Right lobe of liver (tissue), 6 donors: ENCODE results near the gene WNT7A. TPM values are rescaled to one million over a fixed set of nuclear protein-coding genes. Genes with fewer than 3 reads are reported as not detected.

Experiments used
- ATAC-seq, 4 donors: fragments of 200-7000 bp; cut with Tn5 transposase; one replicate each; pipeline ENCODE4 v1.9.1; 2020; ENCODE audit warnings: mild to moderate bottlenecking in 4 of 4, moderate library complexity in 4 of 4
- DNase-seq, 3 donors: peaks; one replicate each; pipeline ENCODE4 v3.0.0-alpha.2; 2020
- H3K27ac ChIP-seq, 3 donors: fragments of 200-600 bp; one replicate each; pipeline ENCODE4 v1.8.0; 2022
- H3K27me3 ChIP-seq, 2 donors: fragments of 200-600 bp; one replicate each; pipeline ENCODE4 v1.8.0; 2022
- H3K36me3 ChIP-seq, 4 donors: fragments of 200-600 bp; sonication (generic) in 1 of 4; one replicate each; pipeline versions ENCODE4 v1.5.1 to v1.8.0; 2017 to 2022; ENCODE audit warnings: control low read depth in 1 of 4
- H3K4me1 ChIP-seq, 4 donors: fragments of 200-600 bp; sonication (generic) in 1 of 4; one replicate each; pipeline versions ENCODE4 v1.5.1 to v1.8.0; 2017 to 2022; ENCODE audit warnings: control low read depth in 1 of 4
- H3K4me3 ChIP-seq, 3 donors: fragments of 200-600 bp; one replicate each; pipeline ENCODE4 v1.8.0; 2022
- H3K9me3 ChIP-seq, 4 donors: fragments of 200-600 bp; sonication (generic) in 1 of 4; one replicate each; pipeline versions ENCODE4 v1.5.1 to v1.8.0; 2017 to 2022; ENCODE audit warnings: control low read depth in 1 of 4
- POLR2A ChIP-seq: fragments of 450-650 bp; IDR thresholded peaks from one replicate; pipeline ENCODE4 v1.6.1; 2017; ENCODE audit warnings: antibody characterized with exemption, mild to moderate bottlenecking
- WGBS: methylation state at CpG from one replicate; pipeline ENCODE4 v1.1.6; 2018; ENCODE audit warnings: low coverage, low lambda C conversion rate; ENCODE audit not compliant: insufficient coverage; ENCODE audit errors: missing lambda C conversion rate; 5-methylcytosine and 5-hydroxymethylcytosine counted together
- intact Hi-C, 2 donors: fragments of 100-400 bp; cut with DNase I; formaldehyde crosslinking; loops; one replicate each; pipeline versions ENCODE4 v1.11.2 to v1.14.1; 2022
- total RNA-seq, 6 experiments: library from RNA; depleted of rRNA in 2 of 6; stranded (reverse); fragments of >200 nt in 2 of 6; fragmentation: NEBNext Ultra II Directional in 3 of 6; extraction: Animal tissue kit (Norgen Biotek cat#: 25700) in 3 of 6; gene quantifications; one replicate each; pipeline versions ENCODE4 v1.1.0 to v1.2.4, GENCODE V29; 2016 to 2023
- TF ChIP-seq, protein P1 (sequence below), 4 donors: fragments of 200-600 bp in 3 of 4; fragments of 450-650 bp in 1 of 4; IDR thresholded peaks; one replicate each; pipeline versions ENCODE4 v1.5.1 to v1.8.0; 2016 to 2022; ENCODE audit warnings: antibody characterized with exemption in 4 of 4, mild to moderate bottlenecking in 2 of 4
- donor health status: DM: no; HTN: yes; CAD: no.
- donor health status: DM: no; HTN: no; CAD: no.
- donor health status: DM: no; HTN: no; CAD: no.
- donor health status: DM: no; HTN: yes; CAD: no.
- donor health status: DM: no; HTN: yes; CAD: no.

Gene WNT7A
- total RNA-seq, 6 experiments from 2014 or later: not detected

GRCh38 chr3:13901935-13902584, 22.2 kb upstream of the WNT7A start:
- TF ChIP-seq, protein P1, sequence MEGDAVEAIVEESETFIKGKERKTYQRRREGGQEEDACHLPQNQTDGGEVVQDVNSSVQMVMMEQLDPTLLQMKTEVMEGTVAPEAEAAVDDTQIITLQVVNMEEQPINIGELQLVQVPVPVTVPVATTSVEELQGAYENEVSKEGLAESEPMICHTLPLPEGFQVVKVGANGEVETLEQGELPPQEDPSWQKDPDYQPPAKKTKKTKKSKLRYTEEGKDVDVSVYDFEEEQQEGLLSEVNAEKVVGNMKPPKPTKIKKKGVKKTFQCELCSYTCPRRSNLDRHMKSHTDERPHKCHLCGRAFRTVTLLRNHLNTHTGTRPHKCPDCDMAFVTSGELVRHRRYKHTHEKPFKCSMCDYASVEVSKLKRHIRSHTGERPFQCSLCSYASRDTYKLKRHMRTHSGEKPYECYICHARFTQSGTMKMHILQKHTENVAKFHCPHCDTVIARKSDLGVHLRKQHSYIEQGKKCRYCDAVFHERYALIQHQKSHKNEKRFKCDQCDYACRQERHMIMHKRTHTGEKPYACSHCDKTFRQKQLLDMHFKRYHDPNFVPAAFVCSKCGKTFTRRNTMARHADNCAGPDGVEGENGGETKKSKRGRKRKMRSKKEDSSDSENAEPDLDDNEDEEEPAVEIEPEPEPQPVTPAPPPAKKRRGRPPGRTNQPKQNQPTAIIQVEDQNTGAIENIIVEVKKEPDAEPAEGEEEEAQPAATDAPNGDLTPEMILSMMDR (IDR thresholded peaks at IDR 0.05): no peak
- TF ChIP-seq POLR2A: no peak
- WGBS: 48% methylated on average over 1 of the region's 1 CpG
- H3K4me1 ChIP-seq: no peaks in the 10 kb centered on the region
- intact Hi-C loops: no loop called here
- H3K36me3 ChIP-seq: no peaks in the 10 kb centered on the region
- no peak overlapping the region for H3K27ac ChIP-seq
- H3K4me3 ChIP-seq: no peak overlapping the region
- peaks cover 0 to 35% (median 10%) of the 10 kb centered on the region in 4 donors for H3K9me3 ChIP-seq
- DNase-seq: no peak
- no peaks in the 10 kb centered on the region for H3K27me3 ChIP-seq
- no peak for ATAC-seq

- intact Hi-C loops: loop anchor here in 1 of 2 donors (10.0 kb wide), 2 partner anchors 276 to 566 kb away; partner anchors contain the start of genes LSM3 and XPC
Observed at GRCh38 chr3:13898346-13898745, 18.5 kb upstream of the WNT7A start.

GRCh38 chr3:13896473-13897154, 16.7 kb upstream of the WNT7A start:
- Histone ChIP-seq H3K27me3 (no peaks in the 10 kb centered on the region), H3K4me1 (peaks cover 0 to 8% (median 2%) of the 10 kb centered on the region in 4 donors), H3K36me3 (no peaks in the 10 kb centered on the region), H3K27ac (no peak overlapping the region), H3K9me3 (peaks cover 0 to 11% (median 0%) of the 10 kb centered on the region in 4 donors), H3K4me3 (peak overlapping the region in 1 of 3 donors; percentile 58)
- intact Hi-C loops: loop anchor here in 1 of 2 donors (10.0 kb wide), 2 partner anchors 278 to 568 kb away; partner anchors contain the start of genes LSM3 and XPC
- peak; percentile 68 to 73 (median 70) for ATAC-seq
- TF ChIP-seq, protein P1 (IDR thresholded peaks at IDR 0.05): peak; percentile 65 to 77 (median 74)
- TF ChIP-seq POLR2A: no peak
- WGBS: 24% methylated on average over 12 of the region's 12 CpGs
- DNase-seq: peak in 1 of 3 donors; percentile 68

More at GRCh38 chr3:13898346-13898745, 18.5 kb upstream of the WNT7A start:
- Histone ChIP-seq H3K27ac (no peak overlapping the region), H3K4me1 (peaks cover 0 to 8% (median 2%) of the 10 kb centered on the region in 4 donors), H3K9me3 (peaks cover 0 to 25% (median 5%) of the 10 kb centered on the region in 4 donors), H3K4me3 (no peak overlapping the region), H3K27me3 (no peaks in the 10 kb centered on the region), H3K36me3 (no peaks in the 10 kb centered on the region)
- no peak for ATAC-seq
- no peak for DNase-seq
- WGBS: 80% methylated on average over 3 of the region's 3 CpGs
- no peak for TF ChIP-seq POLR2A
- TF ChIP-seq, protein P1 (IDR thresholded peaks at IDR 0.05): no peak

DNA sequence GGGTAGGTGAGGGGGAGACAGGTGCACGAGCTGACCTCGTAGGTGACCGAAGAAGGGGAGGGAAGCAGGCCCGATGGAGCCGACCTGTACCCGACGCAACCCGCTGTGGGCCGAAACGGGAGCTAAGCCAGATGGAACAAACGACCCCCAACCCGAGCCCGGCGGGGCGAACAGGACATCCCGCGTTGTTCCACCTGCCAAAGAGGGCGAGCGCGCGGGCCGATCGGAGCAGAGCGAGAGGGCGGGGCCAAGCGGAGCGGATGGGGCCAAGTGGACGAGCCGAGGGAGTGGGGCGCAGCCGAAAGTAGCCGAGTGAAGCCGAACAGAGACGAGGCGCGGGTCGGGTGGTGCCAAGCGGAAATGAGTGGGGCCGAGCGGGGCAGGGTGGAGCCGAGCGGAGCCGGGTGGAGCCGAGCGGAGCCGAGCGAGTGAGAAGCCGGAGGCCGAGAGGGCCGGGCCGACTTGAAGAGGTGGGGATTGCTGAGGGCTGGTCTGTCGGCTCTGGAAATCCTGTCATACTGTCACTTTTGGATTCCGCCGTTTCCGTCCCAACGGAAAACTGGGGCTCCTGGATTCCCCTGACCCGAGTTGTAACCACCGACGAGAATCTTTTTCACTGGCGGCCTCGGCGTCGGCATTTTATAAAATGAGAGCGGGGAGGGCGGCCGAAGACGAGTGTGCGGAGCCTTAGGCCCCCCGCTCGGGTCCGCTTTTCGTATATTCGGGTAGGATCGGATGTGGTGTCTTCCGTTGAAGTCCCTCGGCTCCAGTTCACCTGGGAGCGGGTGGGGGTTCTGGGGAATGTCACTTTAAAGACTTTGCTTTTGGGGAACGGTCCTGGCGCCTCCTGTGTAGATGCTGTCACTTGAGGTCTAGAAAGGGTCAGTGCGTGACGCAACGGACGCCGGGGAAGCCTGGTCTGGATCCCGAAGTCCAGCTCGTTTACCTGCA, 15.6 kb upstream of the WNT7A start:
- Histone ChIP-seq H3K27ac (peak overlapping the region in 2 of 3 donors; percentile 1 to 2), H3K27me3 (no peaks in the 10 kb centered on the region), H3K36me3 (no peaks in the 10 kb centered on the region), H3K9me3 (peaks cover 0 to 1% (median 0%) of the 10 kb centered on the region in 4 donors), H3K4me3 (peak overlapping the region; percentile 41 to 73 (median 58)), H3K4me1 (peaks cover 0 to 8% (median 2%) of the 10 kb centered on the region in 4 donors)
- DNase-seq: peak; percentile 93 to 95 (median 95)
- peak; percentile 97 to 98 (median 98) for ATAC-seq
- peak; percentile 61 for TF ChIP-seq POLR2A
- TF ChIP-seq, protein P1 (IDR thresholded peaks at IDR 0.05): no peak
- intact Hi-C loops: loop anchor here in 1 of 2 donors (10.0 kb wide), 2 partner anchors 279 to 569 kb away; partner anchors contain the start of genes LSM3 and XPC
- WGBS: under 1% methylated on average over 30 of the region's 86 CpGs
